Naive thymus-derived CD8-positive, alpha-beta T cell (primary cell): ENCODE measurements around the gene COBL. TPM values are rescaled to one million over a fixed set of nuclear protein-coding genes. Genes with fewer than 3 reads are reported as not detected.

Experiments
- ATAC-seq, 2 donors: fragments of 150-1000 bp; cut with Tn5 transposase in 1 of 2; sonication (Bioruptor Pico), chemical (Tn5 transposase) in 1 of 2; 1 replicate in 1 of 2; 2 replicates in 1 of 2; pipeline ENCODE4 v1.10.0; 2021; ENCODE audit warnings: mild to moderate bottlenecking in 2 of 2, moderate library complexity in 2 of 2
- POLR2A ChIA-PET: fragments of 350-600 bp; sonication (Branson Sonifier 250); formaldehyde crosslinking; loops from one replicate; lab custom pipeline; 2021; ENCODE audit warnings: antibody characterized with exemption; lab: Charles Lee
- DNase-seq, 10 donors: peaks; one replicate each; pipeline versions ENCODE4 v3.0.0 to v3.0.0-alpha.2; 2020 to 2022
- H3K27ac Mint-ChIP-seq, 10 donors: one replicate each; pipeline ENCODE4 v1.8.0; 2020 to 2022; ENCODE audit warnings: mild to moderate bottlenecking in 10 of 10, mixed read lengths in 10 of 10, moderate library complexity in 4 of 10, inconsistent platforms in 1 of 10
- H3K27me3 Mint-ChIP-seq, 5 donors: one replicate each; pipeline ENCODE4 v1.8.0; 2021 to 2022; ENCODE audit warnings: mixed read lengths in 5 of 5
- H3K36me3 Mint-ChIP-seq, 3 donors: one replicate each; pipeline ENCODE4 v1.8.0; 2020 to 2022; ENCODE audit warnings: mixed read lengths in 3 of 3, mild to moderate bottlenecking in 2 of 3, inconsistent platforms in 1 of 3
- H3K4me1 Mint-ChIP-seq, 4 donors: one replicate each; pipeline ENCODE4 v1.8.0; 2021 to 2022; ENCODE audit warnings: mixed read lengths in 4 of 4
- H3K4me3 Mint-ChIP-seq, 10 donors: one replicate each; pipeline ENCODE4 v1.8.0; 2020 to 2022; ENCODE audit warnings: mild to moderate bottlenecking in 10 of 10, mixed read lengths in 10 of 10, moderate library complexity in 6 of 10, inconsistent platforms in 1 of 10
- H3K9me3 Mint-ChIP-seq, 9 donors: one replicate each; pipeline ENCODE4 v1.8.0; 2020 to 2022; ENCODE audit warnings: mixed read lengths in 9 of 9, mild to moderate bottlenecking in 3 of 9, inconsistent platforms in 1 of 9, moderate library complexity in 1 of 9
- polyA plus RNA-seq, 3 donors: library from polyadenylated mRNA; unstranded; fragments of 300-500 nt; fragmentation: Illumina TruSeq; gene quantifications; one replicate each; pipeline ENCODE4 v1.2.3, GENCODE V29; 2021
- total RNA-seq, 8 experiments: library from RNA in 2 of 8; stranded (reverse) in 2 of 8; gene quantifications; one replicate each; pipeline ENCODE4 v1.2.3 and lab custom pipeline; 2021 to 2026

The COBL gene
- total and polyA plus RNA-seq, 5 experiments from 2014 or later, result not detected

DNA sequence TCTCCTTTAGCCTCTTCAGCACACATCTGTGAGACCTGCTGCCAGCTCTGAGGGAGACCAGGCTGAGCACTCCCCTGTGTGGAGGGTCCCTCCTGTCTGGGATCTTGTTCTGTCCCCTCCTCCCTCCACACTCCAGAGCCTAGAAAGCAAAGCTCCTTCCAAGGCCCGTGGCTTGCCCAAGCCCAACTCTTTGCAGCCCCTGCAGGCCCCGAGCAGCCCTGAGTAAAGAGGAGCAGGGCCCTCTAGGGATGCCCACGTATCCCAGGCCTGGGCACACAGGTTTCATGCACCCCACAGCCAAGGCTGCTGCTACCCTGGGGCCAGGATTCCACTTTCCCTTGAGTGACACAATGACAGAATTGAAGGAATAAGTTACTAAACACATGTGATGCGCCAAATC, 24.0 kb downstream of the COBL start:
- DNase-seq, result no peak
- Mint-ChIP-seq H3K27ac (no peak overlapping the region), H3K36me3 (no peaks in the 10 kb centered on the region), H3K4me1 (no peaks in the 10 kb centered on the region), H3K27me3 (peaks cover 0 to 7% (median 2%) of the 10 kb centered on the region in 5 donors), H3K4me3 (no peak overlapping the region), H3K9me3 (peaks cover 0 to 3% (median 0%) of the 10 kb centered on the region in 9 donors)
- POLR2A ChIA-PET, result no interaction called here
- no peak for ATAC-seq

DNA sequence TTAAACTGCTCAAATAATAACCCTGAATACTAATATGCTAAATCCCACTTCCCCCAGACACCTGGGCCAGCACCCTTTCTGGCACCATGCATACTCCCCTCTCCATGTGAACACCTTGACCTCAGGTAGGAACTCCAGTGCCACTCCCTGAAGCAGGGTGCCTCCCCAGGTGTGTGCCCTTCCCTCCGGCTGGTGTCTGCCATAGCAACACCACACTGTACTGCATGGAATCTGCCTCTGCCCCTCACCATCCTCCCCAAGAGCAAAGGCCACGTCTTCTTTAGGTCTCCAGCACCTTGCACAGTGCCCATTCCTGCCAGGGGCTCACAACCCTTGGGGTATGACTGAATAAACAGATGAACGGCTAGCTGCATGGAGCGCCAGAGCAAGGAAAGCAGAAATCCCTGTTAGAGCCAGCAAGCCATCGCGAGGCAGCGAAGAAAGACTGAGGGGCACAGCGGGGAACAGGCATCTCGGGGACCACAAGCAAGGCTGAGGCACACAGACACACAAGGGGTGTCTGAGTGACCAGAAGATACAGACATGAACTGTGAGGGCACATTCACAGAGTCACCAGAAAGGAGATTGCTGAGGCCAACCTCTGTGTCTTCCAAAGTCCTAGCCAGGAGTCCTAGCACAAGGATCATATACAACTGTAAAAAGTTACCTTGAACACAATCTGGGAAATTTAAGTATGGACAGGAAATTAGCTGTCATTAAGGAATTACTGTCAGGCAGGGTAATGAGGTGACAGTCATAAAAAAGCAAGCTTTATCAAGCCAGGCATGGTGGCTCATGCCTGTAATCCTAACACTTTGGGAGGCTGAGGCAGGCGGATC, 25.7 kb downstream of the COBL start:
- no peaks in the 10 kb centered on the region for H3K36me3 Mint-ChIP-seq
- ATAC-seq, result no peak

DNA sequence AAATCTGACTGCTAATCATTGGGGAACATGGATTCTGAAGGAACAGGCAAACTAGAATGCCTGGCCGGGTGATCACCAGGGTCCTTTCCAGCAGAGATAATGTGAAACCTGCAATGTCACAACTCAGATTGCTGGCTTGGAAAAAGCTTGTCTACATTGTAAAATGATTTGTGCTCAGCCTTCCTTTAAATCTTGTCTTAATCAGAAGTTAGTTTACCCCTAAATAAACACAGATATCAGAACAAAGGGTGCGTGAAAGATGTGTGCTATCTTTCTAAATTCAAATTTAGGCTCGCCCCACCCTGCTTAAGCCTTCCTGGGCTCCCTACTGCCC, 26.3 kb downstream of the COBL start:
- no peak for DNase-seq
- H3K36me3 Mint-ChIP-seq, result no peaks in the 10 kb centered on the region

More for the DNA sequence above, 25.7 kb downstream of the COBL start:
- no peaks in the 10 kb centered on the region for H3K4me1 Mint-ChIP-seq
- no peak for DNase-seq
- POLR2A ChIA-PET, result no interaction called here
- H3K9me3 Mint-ChIP-seq, result peaks cover 0 to 3% (median 0%) of the 10 kb centered on the region in 9 donors
- H3K27me3 Mint-ChIP-seq, result peaks cover 0 to 7% (median 2%) of the 10 kb centered on the region in 5 donors
- no peak overlapping the region for H3K4me3 Mint-ChIP-seq
- peak overlapping the region in 1 of 10 donors; percentile 75 for H3K27ac Mint-ChIP-seq

DNA sequence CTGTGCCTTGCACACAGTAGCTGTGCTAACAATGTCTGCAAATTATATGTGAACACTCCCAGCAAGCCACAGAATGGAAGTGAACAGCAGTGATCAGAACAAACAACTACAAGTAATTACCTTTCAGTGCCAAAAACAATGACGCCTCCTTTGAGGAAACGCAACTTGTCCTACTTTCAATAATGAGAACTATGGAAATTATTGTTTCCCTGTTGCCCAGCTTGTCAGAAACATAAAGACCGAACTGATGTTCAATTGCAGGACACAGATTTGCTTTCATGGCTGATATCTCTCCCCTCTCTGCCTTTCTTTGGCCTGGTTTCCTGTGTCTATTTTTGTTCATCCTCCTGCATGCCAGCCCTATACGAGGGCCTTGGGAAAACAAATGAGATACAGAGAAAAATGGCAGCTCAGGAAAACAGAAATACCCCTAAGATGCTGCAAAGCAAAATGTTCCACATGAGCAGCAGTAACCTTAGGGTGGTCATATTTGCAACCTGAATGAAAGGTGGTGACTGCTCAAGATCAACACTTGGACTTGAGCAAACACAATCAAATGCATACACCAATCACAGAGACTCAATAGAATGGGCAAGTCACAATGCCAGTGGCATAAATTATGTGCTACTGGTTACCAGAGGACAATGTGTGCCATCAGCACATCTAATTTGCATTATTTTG, 26.8 kb downstream of the COBL start:
- H3K27me3 Mint-ChIP-seq, result peaks cover 0 to 7% (median 2%) of the 10 kb centered on the region in 5 donors
- no peak overlapping the region for H3K4me3 Mint-ChIP-seq
- no peak for DNase-seq
- ATAC-seq, result no peak
- H3K4me1 Mint-ChIP-seq, result no peaks in the 10 kb centered on the region
- H3K27ac Mint-ChIP-seq, result no peak overlapping the region
- POLR2A ChIA-PET, result no interaction called here
- H3K36me3 Mint-ChIP-seq, result no peaks in the 10 kb centered on the region
- peaks cover 0 to 3% (median 2%) of the 10 kb centered on the region in 9 donors for H3K9me3 Mint-ChIP-seq

More for the DNA sequence above, 26.3 kb downstream of the COBL start:
- Mint-ChIP-seq H3K9me3 (peaks cover 0 to 3% (median 0%) of the 10 kb centered on the region in 9 donors), H3K4me3 (no peak overlapping the region), H3K27ac (no peak overlapping the region), H3K4me1 (no peaks in the 10 kb centered on the region), H3K27me3 (peaks cover 0 to 7% (median 2%) of the 10 kb centered on the region in 5 donors)
- POLR2A ChIA-PET, result no interaction called here
- no peak for ATAC-seq

DNA sequence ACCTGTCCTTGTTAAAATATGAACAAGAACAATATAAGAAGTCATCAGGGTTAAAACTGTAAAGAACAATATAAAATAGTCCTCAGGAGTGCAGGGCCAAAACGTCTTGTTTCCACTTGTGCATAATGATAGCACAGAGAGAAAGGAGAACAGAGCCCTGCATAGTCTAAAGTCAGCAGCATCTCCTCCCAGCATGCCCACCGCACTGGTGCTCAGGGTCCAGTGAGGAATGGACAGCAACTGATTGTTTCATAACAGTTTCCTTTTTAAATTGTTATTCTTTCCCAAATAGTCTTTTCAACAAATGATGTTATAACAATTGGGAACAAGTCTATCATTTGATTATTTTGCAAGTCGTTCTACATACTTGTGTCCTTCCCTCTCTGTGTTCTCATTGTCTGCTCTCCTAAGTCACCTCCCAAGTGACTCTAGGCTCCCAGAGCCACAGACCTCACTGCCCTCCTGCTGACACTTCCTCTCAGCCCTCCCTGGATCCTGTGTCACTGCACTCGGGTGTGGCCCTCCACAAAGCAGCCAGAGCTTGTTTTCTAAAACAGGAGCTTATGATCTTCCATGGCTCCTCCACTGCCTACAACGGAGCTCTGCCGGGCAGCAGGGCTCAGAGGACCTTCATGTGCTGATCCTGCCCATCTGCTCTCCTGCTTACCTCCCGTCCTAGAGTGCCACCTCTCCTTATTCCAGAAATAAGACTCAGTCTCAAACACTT, 27.6 kb downstream of the COBL start:
- ATAC-seq (no peak), DNase-seq (no peak)
- POLR2A ChIA-PET, result no interaction called here
- Mint-ChIP-seq H3K9me3 (peaks cover 0 to 4% (median 3%) of the 10 kb centered on the region in 9 donors), H3K4me1 (no peaks in the 10 kb centered on the region), H3K27me3 (peaks cover 0 to 7% (median 2%) of the 10 kb centered on the region in 5 donors), H3K27ac (no peak overlapping the region), H3K4me3 (no peak overlapping the region), H3K36me3 (no peaks in the 10 kb centered on the region)

DNA sequence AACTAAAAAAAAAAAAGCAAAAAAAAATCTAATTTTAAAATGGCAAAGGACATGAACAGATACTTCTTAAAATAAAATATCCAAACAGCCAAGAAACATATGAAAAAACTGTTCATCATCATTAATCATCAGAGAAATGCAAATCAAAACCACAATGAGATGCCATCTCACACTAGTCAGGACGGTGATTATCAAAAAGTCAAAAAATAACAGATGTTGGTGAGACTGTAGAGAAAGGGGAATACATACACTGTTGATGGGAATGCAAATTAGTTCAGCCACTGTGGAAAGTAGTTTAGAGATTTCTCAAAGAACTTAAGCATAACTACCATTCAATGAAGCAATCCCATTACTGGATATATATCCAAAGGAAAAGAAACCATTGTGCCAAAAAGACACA, 30.2 kb downstream of the COBL start:
- H3K9me3 Mint-ChIP-seq, result peaks cover 8 to 24% (median 11%) of the 10 kb centered on the region in 9 donors
- ATAC-seq (no peak), DNase-seq (no peak)
- H3K4me1 Mint-ChIP-seq, result no peaks in the 10 kb centered on the region
- POLR2A ChIA-PET, result no interaction called here
- H3K36me3 Mint-ChIP-seq, result peaks cover 0 to 10% (median 0%) of the 10 kb centered on the region in 3 donors
- no peak overlapping the region for H3K4me3 Mint-ChIP-seq
- H3K27me3 Mint-ChIP-seq, result peaks cover 0 to 7% (median 4%) of the 10 kb centered on the region in 5 donors
- no peak overlapping the region for H3K27ac Mint-ChIP-seq

DNA sequence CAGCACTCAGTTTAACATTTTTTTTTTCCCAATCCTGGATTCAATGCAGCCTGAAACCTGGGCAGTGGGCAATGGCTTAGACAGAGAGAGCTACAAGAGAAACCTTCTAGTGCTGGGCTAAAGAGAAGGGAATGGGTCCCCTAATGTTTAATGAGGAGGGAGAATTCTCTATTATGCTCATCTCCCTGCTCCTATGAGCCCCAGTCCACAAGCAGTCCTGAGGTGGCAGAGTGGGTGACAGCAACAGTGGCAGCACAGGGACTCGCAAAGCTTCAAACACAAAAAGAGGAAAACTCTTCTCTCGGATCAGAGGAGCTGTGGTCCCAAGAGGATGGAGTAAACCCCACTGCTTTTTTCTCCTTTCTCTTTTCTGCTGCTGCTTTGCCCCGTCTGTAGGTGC, 36.5 kb downstream of the COBL start:
- H3K36me3 Mint-ChIP-seq, result peaks cover 0 to 10% (median 0%) of the 10 kb centered on the region in 3 donors
- no peak overlapping the region for H3K27ac Mint-ChIP-seq
- peaks cover 6 to 24% (median 11%) of the 10 kb centered on the region in 9 donors for H3K9me3 Mint-ChIP-seq
- H3K27me3 Mint-ChIP-seq, result peaks cover 3 to 51% (median 9%) of the 10 kb centered on the region in 5 donors
- DNase-seq, result no peak
- POLR2A ChIA-PET, result no interaction called here
- no peaks in the 10 kb centered on the region for H3K4me1 Mint-ChIP-seq
- ATAC-seq, result no peak
- no peak overlapping the region for H3K4me3 Mint-ChIP-seq

DNA sequence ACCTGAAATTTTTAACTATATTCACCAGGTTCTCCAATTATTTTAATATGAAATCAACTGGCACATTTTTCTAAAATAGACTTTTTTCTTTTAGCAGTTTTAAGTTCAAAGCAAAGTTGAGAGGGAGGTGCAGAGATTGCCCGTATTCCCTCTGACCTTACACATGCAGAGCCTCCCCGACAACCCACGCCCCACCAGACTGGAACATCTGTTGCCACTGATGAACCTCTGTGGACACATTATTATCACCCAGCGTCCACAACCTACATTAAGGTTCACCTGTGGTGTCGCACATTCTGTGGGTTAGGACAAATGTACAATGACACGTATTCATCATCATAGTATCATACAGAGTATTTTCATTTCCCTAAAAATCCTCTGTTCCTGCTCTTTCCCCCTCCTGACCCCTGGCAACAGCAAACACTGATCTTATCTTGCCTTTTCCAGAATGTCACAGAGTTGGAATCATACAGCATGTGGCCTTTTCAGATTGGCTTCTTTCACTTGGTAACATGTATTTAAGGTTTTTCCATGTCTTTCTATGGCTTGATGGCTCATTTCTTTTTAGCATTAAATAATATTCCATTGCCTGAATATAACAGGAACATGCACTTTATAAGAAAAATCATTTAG, 37.1 kb downstream of the COBL start:
- ATAC-seq (no peak), DNase-seq (no peak)
- peaks cover 3 to 51% (median 9%) of the 10 kb centered on the region in 5 donors for H3K27me3 Mint-ChIP-seq
- no peak overlapping the region for H3K27ac Mint-ChIP-seq
- no peak overlapping the region for H3K4me3 Mint-ChIP-seq
- POLR2A ChIA-PET, result no interaction called here
- no peaks in the 10 kb centered on the region for H3K4me1 Mint-ChIP-seq
- peaks cover 0 to 10% (median 0%) of the 10 kb centered on the region in 3 donors for H3K36me3 Mint-ChIP-seq
- H3K9me3 Mint-ChIP-seq, result peaks cover 6 to 22% (median 11%) of the 10 kb centered on the region in 9 donors

DNA sequence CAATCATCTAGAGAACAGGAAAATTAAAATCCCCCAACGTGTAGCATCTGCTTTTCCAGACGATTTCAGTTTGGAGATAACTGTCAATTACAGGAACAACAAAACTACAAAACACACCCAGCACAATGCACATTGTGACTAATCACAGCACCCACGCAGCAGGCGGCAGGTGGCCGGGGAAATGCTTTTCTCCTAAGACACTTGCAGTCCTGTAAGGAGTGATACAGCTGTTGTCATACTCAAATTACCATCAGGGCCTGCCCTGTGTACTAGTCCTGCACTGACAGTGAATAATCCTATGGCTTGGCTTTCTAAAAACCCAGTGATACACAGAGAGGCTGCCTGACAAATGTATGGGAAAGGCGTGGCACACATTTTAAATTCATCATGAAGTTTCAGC, 37.8 kb downstream of the COBL start:
- Mint-ChIP-seq H3K4me1 (no peaks in the 10 kb centered on the region), H3K27me3 (peaks cover 3 to 51% (median 9%) of the 10 kb centered on the region in 5 donors), H3K9me3 (peaks cover 6 to 18% (median 10%) of the 10 kb centered on the region in 9 donors), H3K36me3 (peaks cover 0 to 10% (median 0%) of the 10 kb centered on the region in 3 donors), H3K27ac (no peak overlapping the region), H3K4me3 (no peak overlapping the region)
- ATAC-seq, result no peak
- DNase-seq, result no peak
- POLR2A ChIA-PET, result no interaction called here

DNA sequence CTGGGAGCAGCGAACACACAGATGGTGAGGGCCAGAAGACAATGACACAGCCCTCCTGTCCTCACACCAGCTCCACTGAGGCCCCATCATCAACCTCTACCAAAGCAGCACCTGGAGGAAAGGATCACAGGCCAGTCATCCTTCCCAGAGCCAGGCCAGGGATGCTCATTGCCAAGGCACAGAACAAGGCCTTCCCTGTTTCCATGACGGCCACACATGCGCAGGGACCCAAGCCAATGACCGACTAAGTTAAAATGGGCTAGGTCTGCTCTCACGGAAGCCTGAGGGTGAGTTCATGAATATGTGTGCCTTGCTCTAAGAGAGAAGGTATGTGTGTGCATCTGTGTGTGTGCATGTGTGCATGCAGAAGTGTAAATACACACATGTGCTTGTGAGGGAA, 39.6 kb downstream of the COBL start:
- DNase-seq (no peak), ATAC-seq (no peak)
- Mint-ChIP-seq H3K4me3 (no peak overlapping the region), H3K27me3 (peaks cover 3 to 51% (median 9%) of the 10 kb centered on the region in 5 donors), H3K36me3 (no peaks in the 10 kb centered on the region), H3K4me1 (no peaks in the 10 kb centered on the region), H3K9me3 (peaks cover 0 to 5% (median 0%) of the 10 kb centered on the region in 9 donors), H3K27ac (no peak overlapping the region)
- POLR2A ChIA-PET, result no interaction called here

DNA sequence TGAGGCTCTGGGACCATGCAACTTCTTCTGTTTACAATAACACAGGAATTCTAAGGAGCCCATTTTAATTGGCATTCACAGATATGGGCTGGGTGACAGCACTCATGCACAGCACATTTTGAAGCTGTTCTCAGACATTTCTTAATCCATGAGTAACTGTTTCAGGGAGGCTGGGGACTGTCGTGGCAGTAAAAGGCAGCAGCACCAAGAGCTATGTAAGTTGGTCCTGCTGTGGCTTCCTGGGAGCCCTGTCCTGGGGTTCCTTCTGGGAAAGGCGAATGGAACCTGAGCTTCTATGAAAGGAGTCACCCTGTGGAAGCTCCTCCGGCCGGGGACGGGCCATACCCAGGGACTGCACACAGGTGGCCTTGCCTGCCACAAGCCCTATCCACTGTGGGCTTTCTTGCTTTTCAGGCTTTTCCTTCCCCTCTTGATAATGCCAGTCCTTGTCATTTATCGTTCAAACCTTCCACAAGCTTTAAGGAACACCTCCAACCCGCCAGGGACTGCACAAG, 40.5 kb downstream of the COBL start:
- DNase-seq (no peak), ATAC-seq (no peak)
- no peaks in the 10 kb centered on the region for H3K4me1 Mint-ChIP-seq
- no peak overlapping the region for H3K27ac Mint-ChIP-seq
- no peaks in the 10 kb centered on the region for H3K36me3 Mint-ChIP-seq
- POLR2A ChIA-PET, result no interaction called here
- peaks cover 0 to 3% (median 0%) of the 10 kb centered on the region in 9 donors for H3K9me3 Mint-ChIP-seq
- no peak overlapping the region for H3K4me3 Mint-ChIP-seq
- H3K27me3 Mint-ChIP-seq, result peaks cover 3 to 50% (median 9%) of the 10 kb centered on the region in 5 donors

DNA sequence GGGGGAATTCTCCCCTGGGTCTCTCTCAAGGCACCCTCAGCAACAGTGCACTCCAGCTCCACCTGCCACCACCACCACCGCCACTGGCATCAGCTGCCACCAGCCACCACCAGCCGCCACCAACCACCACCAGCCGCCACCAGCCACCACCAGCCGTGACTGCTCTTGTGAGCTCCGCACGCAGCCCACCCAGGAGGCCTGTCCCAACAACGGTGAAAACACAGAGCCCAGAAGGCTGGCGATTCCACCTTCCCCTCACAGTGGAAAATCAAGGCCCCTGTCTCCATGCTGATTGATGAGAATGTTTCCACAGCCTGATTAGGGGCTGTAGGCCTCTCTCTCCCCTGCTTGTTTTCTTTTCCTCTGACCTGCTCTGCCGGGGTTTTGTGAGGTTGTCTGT, 41.1 kb downstream of the COBL start:
- POLR2A ChIA-PET, result no interaction called here
- peaks cover 0 to 3% (median 0%) of the 10 kb centered on the region in 9 donors for H3K9me3 Mint-ChIP-seq
- peaks cover 3 to 44% (median 9%) of the 10 kb centered on the region in 5 donors for H3K27me3 Mint-ChIP-seq
- ATAC-seq (no peak), DNase-seq (no peak)
- H3K27ac Mint-ChIP-seq, result no peak overlapping the region
- no peak overlapping the region for H3K4me3 Mint-ChIP-seq
- H3K4me1 Mint-ChIP-seq, result no peaks in the 10 kb centered on the region
- no peaks in the 10 kb centered on the region for H3K36me3 Mint-ChIP-seq
